ENCODE data around the gene GDI2.

DNA sequence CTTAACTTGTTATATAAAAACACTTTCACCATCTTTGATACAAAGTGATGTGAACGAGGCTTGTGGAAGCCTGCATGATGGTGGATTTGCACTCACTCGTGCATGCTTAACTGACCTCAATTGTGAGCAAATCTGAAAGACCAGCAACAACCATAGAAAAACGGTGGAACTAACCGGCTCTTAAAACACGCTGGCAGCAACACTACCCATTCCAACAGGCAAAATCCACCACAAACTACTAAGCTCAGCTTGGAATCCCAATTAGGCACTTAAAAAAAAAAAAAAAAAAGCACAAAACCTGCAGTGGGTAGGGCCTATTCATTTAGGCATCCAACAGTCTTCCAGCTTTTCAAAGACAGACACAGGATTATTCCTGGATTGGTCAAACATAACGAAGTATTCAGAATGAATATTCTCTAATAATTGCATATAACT lies 1.8 kb downstream of the GDI2 start:
- no peak for TF ChIP-seq EZH2 (IDR thresholded peaks at IDR 0.05; ENCODE audit: low read depth)
- TF ChIP-seq, protein P1, sequence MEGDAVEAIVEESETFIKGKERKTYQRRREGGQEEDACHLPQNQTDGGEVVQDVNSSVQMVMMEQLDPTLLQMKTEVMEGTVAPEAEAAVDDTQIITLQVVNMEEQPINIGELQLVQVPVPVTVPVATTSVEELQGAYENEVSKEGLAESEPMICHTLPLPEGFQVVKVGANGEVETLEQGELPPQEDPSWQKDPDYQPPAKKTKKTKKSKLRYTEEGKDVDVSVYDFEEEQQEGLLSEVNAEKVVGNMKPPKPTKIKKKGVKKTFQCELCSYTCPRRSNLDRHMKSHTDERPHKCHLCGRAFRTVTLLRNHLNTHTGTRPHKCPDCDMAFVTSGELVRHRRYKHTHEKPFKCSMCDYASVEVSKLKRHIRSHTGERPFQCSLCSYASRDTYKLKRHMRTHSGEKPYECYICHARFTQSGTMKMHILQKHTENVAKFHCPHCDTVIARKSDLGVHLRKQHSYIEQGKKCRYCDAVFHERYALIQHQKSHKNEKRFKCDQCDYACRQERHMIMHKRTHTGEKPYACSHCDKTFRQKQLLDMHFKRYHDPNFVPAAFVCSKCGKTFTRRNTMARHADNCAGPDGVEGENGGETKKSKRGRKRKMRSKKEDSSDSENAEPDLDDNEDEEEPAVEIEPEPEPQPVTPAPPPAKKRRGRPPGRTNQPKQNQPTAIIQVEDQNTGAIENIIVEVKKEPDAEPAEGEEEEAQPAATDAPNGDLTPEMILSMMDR (conservative IDR thresholded peaks at IDR 0.05): no peak

Measured in PC-9 (cell line).